Astrocyte of the cerebellum (primary cell): ENCODE measurements around the gene ATXN1.

Source experiments
- DNase-seq: peaks from one replicate; pipeline ENCODE4 v3.0.0-alpha.2; 2011; ENCODE audit warnings: low read depth
- H3K4me3 ChIP-seq: 2 replicates; pipeline ENCODE4 v1.5.1; 2011; ENCODE audit warnings: mild to moderate bottlenecking, low read depth, low read length, moderate library complexity
- CTCF ChIP-seq: IDR thresholded peaks from 2 replicates; pipeline ENCODE4 v1.5.1; 2012; ENCODE audit warnings: low read length, low read depth, moderate library complexity, mild to moderate bottlenecking; ENCODE audit errors: missing control alignments
- in situ Hi-C: cut with HindIII; loops from 2 replicates; pipeline ENCODE4 v1.10.0; 2017; ENCODE audit warnings: low sequenced_read_pairs

Gene ATXN1

GRCh38 chr6:16362296-16362695 is 399.0 kb downstream of the ATXN1 start:
- no peak overlapping the region for H3K4me3 ChIP-seq
- in situ Hi-C loops = no loop called here
- TF ChIP-seq CTCF = no peak
- no peak for DNase-seq

- in situ Hi-C loops = no loop called here
- no peak for DNase-seq
- H3K4me3 ChIP-seq = no peak overlapping the region
- TF ChIP-seq CTCF = no peak
Measured at GRCh38 chr6:16361861-16362260, 399.4 kb downstream of the ATXN1 start.

- no peak for TF ChIP-seq CTCF
- no peak overlapping the region for H3K4me3 ChIP-seq
- in situ Hi-C loops = no loop called here
- DNase-seq = no peak
Measured at GRCh38 chr6:16361121-16361520, 400.1 kb downstream of the ATXN1 start.

DNA sequence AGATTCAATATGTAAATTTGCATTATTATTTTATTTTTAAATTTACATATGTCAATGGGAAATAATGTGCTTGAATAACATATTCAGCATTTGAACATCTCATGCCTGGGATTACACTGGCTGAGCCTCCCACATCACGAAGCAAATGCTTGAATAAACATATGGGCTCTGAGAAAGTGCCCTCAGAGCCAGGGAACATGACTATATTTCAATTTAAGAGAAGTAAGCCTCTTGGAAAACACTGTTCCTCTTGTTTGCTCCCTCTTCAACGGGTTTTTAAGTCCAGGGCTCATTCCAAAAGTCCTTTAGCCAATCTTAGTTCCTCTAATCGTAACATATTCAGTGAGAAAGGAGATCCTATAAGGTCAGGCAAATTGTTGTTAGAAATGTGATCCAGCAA is 400.9 kb downstream of the ATXN1 start:
- DNase-seq = no peak
- TF ChIP-seq CTCF = no peak
- in situ Hi-C loops = no loop called here
- H3K4me3 ChIP-seq = no peak overlapping the region

GRCh38 chr6:16359563-16359962 is 401.7 kb downstream of the ATXN1 start:
- no peak for DNase-seq
- in situ Hi-C loops = loop anchor here (10.0 kb wide), 1 partner anchor 65 kb away; no protein-coding TSS in a partner anchor
- no peak overlapping the region for H3K4me3 ChIP-seq
- TF ChIP-seq CTCF = no peak

GRCh38 chr6:16358531-16359138 is 402.6 kb downstream of the ATXN1 start:
- no peak for TF ChIP-seq CTCF
- no peak for DNase-seq
- in situ Hi-C loops = loop anchor here (10.0 kb wide), 1 partner anchor 64 kb away; no protein-coding TSS in a partner anchor
- H3K4me3 ChIP-seq = no peak overlapping the region
